ENCODE results near the gene EPB41L2.

- TF ChIP-seq CTCF (IDR thresholded peaks at IDR 0.05 in 4 of 5, conservative IDR thresholded peaks at IDR 0.05 in 1 of 5) (no peak), POLR2A (IDR thresholded peaks at IDR 0.05) (no peak)
Measured at GRCh38 chr6:130896249-130896648, 166.8 kb downstream of the EPB41L2 start.
